Mucosa of rectum (tissue), 2 donors: ENCODE data around the gene FDX1.
"Not testable (repeated sequence)": the region's sequence is repeated elsewhere in the genome, so short reads cannot be mapped to it uniquely, and the experiment has no call there.

ENCODE experiments used
- H3K27ac ChIP-seq, 2 donors: one replicate each; pipeline ENCODE4 v1.7.0; 2013; ENCODE audit warnings: inconsistent platforms in 2 of 2, low read depth in 2 of 2, low read length in 2 of 2
- H3K27me3 ChIP-seq, 2 donors: one replicate each; pipeline ENCODE4 v1.7.0; 2013; ENCODE audit warnings: low read length in 2 of 2; ENCODE audit not compliant: control insufficient read depth in 2 of 2, insufficient read depth in 2 of 2
- H3K36me3 ChIP-seq, 2 donors: one replicate each; pipeline ENCODE4 v1.7.0; 2013; ENCODE audit warnings: low read length in 2 of 2; ENCODE audit not compliant: control insufficient read depth in 2 of 2, insufficient read depth in 2 of 2
- H3K4me1 ChIP-seq, 2 donors: one replicate each; pipeline ENCODE4 v1.7.0; 2013; ENCODE audit warnings: low read length in 2 of 2, mild to moderate bottlenecking in 1 of 2; ENCODE audit not compliant: control insufficient read depth in 2 of 2, insufficient read depth in 2 of 2
- H3K4me3 ChIP-seq, 2 donors: one replicate each; pipeline ENCODE4 v1.7.0; 2013; ENCODE audit warnings: low read length in 2 of 2
- H3K9ac ChIP-seq, 2 donors: one replicate each; pipeline ENCODE4 v1.7.0; 2013; ENCODE audit warnings: low read length in 2 of 2, low read depth in 1 of 2, mild to moderate bottlenecking in 1 of 2
- H3K9me3 ChIP-seq, 2 donors: one replicate each; pipeline ENCODE4 v1.7.0; 2013; ENCODE audit warnings: low read length in 2 of 2; ENCODE audit not compliant: control insufficient read depth in 2 of 2
- donor health status: healthy.
- donor health status: Normal muscosa, but diverticular disease.

Gene FDX1

DNA sequence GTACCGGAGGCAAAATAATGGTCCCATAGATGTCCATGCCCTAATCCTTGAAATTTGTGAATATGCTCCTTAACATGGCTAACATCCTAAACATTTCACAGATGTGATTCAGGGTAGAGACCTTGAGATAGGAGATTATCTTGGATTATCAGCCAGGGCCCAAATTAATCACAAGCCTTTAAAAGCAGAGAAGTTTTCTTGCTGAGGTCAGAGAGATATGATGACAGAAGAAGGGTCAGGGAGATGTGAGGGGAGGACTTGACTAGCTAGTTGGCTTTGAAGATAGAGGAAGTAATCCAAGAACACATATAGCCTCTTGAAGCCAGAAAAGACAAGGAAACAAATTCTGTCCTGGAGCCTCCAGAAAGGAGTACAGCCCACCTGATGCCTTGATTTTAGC, 19.1 kb upstream of the FDX1 start:
- H3K4me3 ChIP-seq = no peak overlapping the region
- H3K9me3 ChIP-seq = no peaks in the 10 kb centered on the region

DNA sequence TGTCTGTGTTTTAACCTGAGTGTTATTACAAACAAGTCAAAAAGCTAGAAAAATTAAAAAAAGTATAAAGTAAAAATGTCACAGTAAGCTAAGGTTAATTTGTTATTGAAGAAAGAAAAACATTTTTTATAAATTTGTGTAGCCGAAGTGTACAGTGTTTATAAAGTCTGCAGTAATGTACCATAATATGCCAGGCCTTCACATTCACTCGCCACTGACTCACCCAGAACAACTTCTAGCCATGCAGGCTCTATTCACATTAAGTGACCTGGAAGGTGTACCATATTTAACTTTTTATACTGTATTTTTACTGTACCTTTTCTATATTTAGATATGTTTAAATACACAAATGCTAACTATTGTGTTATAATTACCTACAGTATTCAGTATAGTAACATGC, 14.7 kb upstream of the FDX1 start:
- Histone ChIP-seq H3K9me3 (no peaks in the 10 kb centered on the region), H3K9ac (no peak overlapping the region), H3K4me1 (no peaks in the 10 kb centered on the region), H3K36me3 (no peaks in the 10 kb centered on the region), H3K27me3 (no peaks in the 10 kb centered on the region), H3K4me3 (no peak overlapping the region), H3K27ac (no peak overlapping the region)

More for the DNA sequence above, 19.1 kb upstream of the FDX1 start:
- H3K27me3 ChIP-seq = no peaks in the 10 kb centered on the region
- H3K9ac ChIP-seq = no peak overlapping the region
- no peak overlapping the region for H3K27ac ChIP-seq
- no peaks in the 10 kb centered on the region for H3K36me3 ChIP-seq
- H3K4me1 ChIP-seq = no peaks in the 10 kb centered on the region

DNA sequence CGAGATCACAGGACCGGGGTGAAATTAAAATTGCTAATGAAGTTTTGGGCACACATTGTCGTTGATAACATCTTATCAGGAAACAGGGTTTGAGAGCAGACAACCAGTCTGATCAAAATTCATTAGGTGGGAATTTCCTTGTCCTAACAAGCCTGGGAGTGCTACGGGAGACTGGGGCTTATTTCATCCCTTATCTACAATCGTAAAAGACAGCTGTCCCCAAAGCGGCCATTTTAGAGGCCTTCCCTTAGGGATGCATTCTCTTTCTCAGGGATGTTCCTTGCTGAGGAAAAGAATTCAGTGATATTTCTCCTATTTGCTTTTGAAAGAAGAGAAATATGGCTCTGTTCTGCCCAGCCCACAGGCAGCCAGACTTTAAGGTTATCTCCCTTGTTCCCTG, 8.1 kb upstream of the FDX1 start:
- H3K4me1 ChIP-seq, H3K36me3 ChIP-seq, H3K4me3 ChIP-seq, H3K9ac ChIP-seq, H3K9me3 ChIP-seq, H3K27me3 ChIP-seq, H3K27ac ChIP-seq: not testable (repeated sequence)

GRCh38 chr11:110422306-110422905, 7.3 kb upstream of the FDX1 start:
- H3K27me3 ChIP-seq = no peaks in the 10 kb centered on the region
- H3K9ac ChIP-seq = no peak overlapping the region
- no peak overlapping the region for H3K4me3 ChIP-seq
- no peaks in the 10 kb centered on the region for H3K36me3 ChIP-seq
- H3K9me3 ChIP-seq = no peaks in the 10 kb centered on the region
- H3K27ac ChIP-seq = no peak overlapping the region
- H3K4me1 ChIP-seq = no peaks in the 10 kb centered on the region

DNA sequence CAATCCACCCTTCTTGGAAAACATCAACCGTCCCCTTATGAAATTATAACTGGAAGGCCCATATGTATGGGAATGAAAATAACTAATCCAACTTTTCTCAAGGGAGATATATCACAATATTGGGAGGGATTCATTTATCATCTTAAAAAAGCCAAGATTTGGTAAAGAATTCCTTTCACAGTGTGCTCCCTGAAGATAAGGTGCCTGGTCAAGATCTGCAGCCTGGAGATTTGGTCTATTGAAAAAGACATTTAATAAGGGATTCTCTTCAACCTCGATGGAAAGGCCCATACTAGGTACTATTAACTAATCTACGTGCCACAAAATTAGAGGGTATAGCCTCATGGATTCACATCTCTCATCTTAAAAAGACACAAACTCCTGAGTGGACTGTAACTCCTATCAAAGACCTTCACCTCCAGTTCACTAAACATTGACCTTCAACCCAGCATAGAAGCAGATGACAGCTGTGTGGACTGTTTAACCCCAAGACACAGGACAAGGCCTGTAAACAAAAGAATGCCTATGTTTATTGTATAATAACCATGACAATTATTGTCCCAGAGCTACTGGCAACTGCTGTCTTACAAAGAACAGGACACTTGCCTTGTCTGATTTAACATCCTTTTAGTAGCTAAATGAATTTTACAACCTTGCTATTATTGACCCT, 4.8 kb upstream of the FDX1 start:
- no peaks in the 10 kb centered on the region for H3K27me3 ChIP-seq
- no peak overlapping the region for H3K4me3 ChIP-seq
- no peaks in the 10 kb centered on the region for H3K9me3 ChIP-seq
- H3K4me1 ChIP-seq = peaks cover 0 to 2% of the 10 kb centered on the region in 2 donors
- H3K9ac ChIP-seq = no peak overlapping the region
- no peaks in the 10 kb centered on the region for H3K36me3 ChIP-seq
- no peak overlapping the region for H3K27ac ChIP-seq

- Histone ChIP-seq H3K36me3 (no peaks in the 10 kb centered on the region), H3K27ac (no peak overlapping the region), H3K27me3 (no peaks in the 10 kb centered on the region), H3K9ac (no peak overlapping the region), H3K4me1 (peaks cover 0 to 6% of the 10 kb centered on the region in 2 donors), H3K9me3 (no peaks in the 10 kb centered on the region), H3K4me3 (no peak overlapping the region)
Measured at GRCh38 chr11:110425751-110426545, 3.8 kb upstream of the FDX1 start.

- H3K27ac ChIP-seq = no peak overlapping the region
- H3K4me1 ChIP-seq = peaks cover 16% of the 10 kb centered on the region in 2 donors
- no peaks in the 10 kb centered on the region for H3K27me3 ChIP-seq
- H3K36me3 ChIP-seq = no peaks in the 10 kb centered on the region
- no peaks in the 10 kb centered on the region for H3K9me3 ChIP-seq
- no peak overlapping the region for H3K4me3 ChIP-seq
- no peak overlapping the region for H3K9ac ChIP-seq
Measured at GRCh38 chr11:110428040-110428439, 1.7 kb upstream of the FDX1 start.

- Histone ChIP-seq H3K9me3 (no peaks in the 10 kb centered on the region), H3K4me1 (peaks cover 16 to 19% of the 10 kb centered on the region in 2 donors), H3K27ac (peak overlapping the region; percentile 77 to 87), H3K27me3 (no peaks in the 10 kb centered on the region), H3K4me3 (peak overlapping the region; percentile 80 to 92), H3K36me3 (no peaks in the 10 kb centered on the region), H3K9ac (peak overlapping the region; percentile 61 to 83)
Measured at GRCh38 chr11:110428956-110429730, 605 bp upstream of the FDX1 start.

DNA sequence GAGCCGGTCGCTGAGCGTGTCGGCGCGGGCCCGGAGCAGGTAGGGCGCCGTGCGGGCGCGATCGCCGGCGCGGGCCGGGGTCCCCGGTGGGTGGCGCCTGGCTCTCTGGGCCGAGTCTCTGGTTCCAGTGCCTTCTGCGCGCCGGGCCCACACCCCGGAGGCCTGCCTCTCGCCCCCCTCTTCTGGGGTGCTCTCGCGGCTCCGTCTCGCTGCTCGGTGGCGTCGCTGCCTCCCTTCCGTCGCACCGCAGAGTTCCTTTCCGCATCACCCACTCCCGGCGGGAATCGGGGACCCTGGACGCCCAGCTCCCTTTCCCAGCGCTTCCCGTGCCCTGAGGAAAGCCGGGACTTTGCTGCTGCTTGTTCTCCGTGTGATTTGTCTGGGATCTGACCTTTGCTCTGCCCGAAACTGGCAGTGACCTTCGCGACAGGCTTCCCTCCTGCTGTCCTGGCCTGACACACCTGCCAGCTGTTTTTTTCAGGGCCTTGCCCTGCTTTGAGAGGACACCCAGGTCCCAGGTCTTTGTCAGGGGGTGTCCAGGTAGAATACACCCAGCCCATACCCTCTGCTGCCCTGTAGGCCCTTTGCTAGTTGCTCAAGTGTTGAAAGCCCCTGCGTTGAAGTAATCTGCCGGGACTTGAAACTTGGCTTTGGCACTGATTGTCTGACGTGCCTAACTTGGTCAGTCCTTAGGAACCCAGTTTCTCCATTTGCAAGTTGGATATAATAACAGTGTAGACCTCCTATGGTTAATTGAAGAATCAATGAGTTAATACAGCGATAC, 711 bp downstream of the FDX1 start:
- peak overlapping the region; percentile 80 to 92 for H3K4me3 ChIP-seq
- no peaks in the 10 kb centered on the region for H3K27me3 ChIP-seq
- no peaks in the 10 kb centered on the region for H3K36me3 ChIP-seq
- H3K4me1 ChIP-seq = peaks cover 16 to 19% of the 10 kb centered on the region in 2 donors
- peak overlapping the region; percentile 83 to 84 for H3K9ac ChIP-seq
- no peaks in the 10 kb centered on the region for H3K9me3 ChIP-seq
- H3K27ac ChIP-seq = peak overlapping the region; percentile 77 to 87
